IPS-20b (cell line): ENCODE data around the gene SC5D.

Source experiments
- H3K27ac ChIP-seq: one replicate; pipeline ENCODE4 v1.5.1; 2013; ENCODE audit warnings: low read length
- H3K27me3 ChIP-seq: 2 replicates; pipeline ENCODE4 v1.6.1; 2013; ENCODE audit warnings: mild to moderate bottlenecking, low read length, inconsistent platforms; ENCODE audit not compliant: insufficient read depth
- H3K36me3 ChIP-seq: 2 replicates; pipeline ENCODE4 v1.6.1; 2013; ENCODE audit warnings: low read depth, mild to moderate bottlenecking, inconsistent platforms, low read length, moderate library complexity; ENCODE audit not compliant: insufficient read depth
- H3K4me1 ChIP-seq: 2 replicates; pipeline ENCODE4 v1.6.1; 2013; ENCODE audit warnings: mild to moderate bottlenecking, control low read depth, inconsistent platforms, low read length, moderate library complexity; ENCODE audit not compliant: insufficient read depth
- H3K4me3 ChIP-seq: 2 replicates; pipeline ENCODE4 v1.5.1; 2013; ENCODE audit warnings: mild to moderate bottlenecking, low read length, inconsistent platforms
- H3K9ac ChIP-seq: 2 replicates; pipeline ENCODE4 v1.6.1; 2013; ENCODE audit warnings: low read depth, mild to moderate bottlenecking, inconsistent platforms, low read length, moderate library complexity
- H3K9me3 ChIP-seq: 2 replicates; pipeline ENCODE4 v1.6.1; 2013; ENCODE audit warnings: mild to moderate bottlenecking, low read depth, low read length, inconsistent platforms; ENCODE audit not compliant: insufficient read depth

Gene SC5D

GRCh38 chr11:121334973-121335710, 42.6 kb downstream of the SC5D start:
- H3K9me3 ChIP-seq = no peaks in the 10 kb centered on the region
- no peak overlapping the region for H3K27ac ChIP-seq
- no peak overlapping the region for H3K9ac ChIP-seq
- no peaks in the 10 kb centered on the region; the same call in 1 of the 2 replicates for H3K27me3 ChIP-seq
- no peaks in the 10 kb centered on the region for H3K4me1 ChIP-seq
- no peak overlapping the region for H3K4me3 ChIP-seq
- no peaks in the 10 kb centered on the region for H3K36me3 ChIP-seq

GRCh38 chr11:121336279-121336937, 43.8 kb downstream of the SC5D start:
- Histone ChIP-seq H3K4me3 (no peak overlapping the region), H3K27me3 (no peaks in the 10 kb centered on the region; the same call in 1 of the 2 replicates), H3K27ac (no peak overlapping the region), H3K4me1 (no peaks in the 10 kb centered on the region), H3K9me3 (no peaks in the 10 kb centered on the region), H3K9ac (no peak overlapping the region), H3K36me3 (no peaks in the 10 kb centered on the region)

- no peak overlapping the region for H3K4me3 ChIP-seq
- H3K27ac ChIP-seq = no peak overlapping the region
- H3K27me3 ChIP-seq = no peaks in the 10 kb centered on the region; the same call in 1 of the 2 replicates
- no peaks in the 10 kb centered on the region for H3K36me3 ChIP-seq
- H3K4me1 ChIP-seq = no peaks in the 10 kb centered on the region
- no peak overlapping the region for H3K9ac ChIP-seq
- no peaks in the 10 kb centered on the region for H3K9me3 ChIP-seq
These were observed 44.5 kb downstream of the SC5D start for GRCh38 chr11:121337078-121337477.

- Histone ChIP-seq H3K9ac (no peak overlapping the region), H3K27ac (no peak overlapping the region), H3K27me3 (no peaks in the 10 kb centered on the region; the same call in 1 of the 2 replicates)
These were observed 45.2 kb downstream of the SC5D start for GRCh38 chr11:121337740-121338272.

GRCh38 chr11:121338536-121338935, 46.0 kb downstream of the SC5D start:
- no peaks in the 10 kb centered on the region for H3K4me1 ChIP-seq
- no peaks in the 10 kb centered on the region for H3K36me3 ChIP-seq
- no peaks in the 10 kb centered on the region; the same call in 1 of the 2 replicates for H3K27me3 ChIP-seq
- H3K9me3 ChIP-seq = no peaks in the 10 kb centered on the region
- no peak overlapping the region for H3K9ac ChIP-seq
- no peak overlapping the region for H3K27ac ChIP-seq
- H3K4me3 ChIP-seq = no peak overlapping the region

More at GRCh38 chr11:121337740-121338272, 45.2 kb downstream of the SC5D start:
- no peaks in the 10 kb centered on the region for H3K36me3 ChIP-seq
- no peak overlapping the region for H3K4me3 ChIP-seq
- H3K9me3 ChIP-seq = no peaks in the 10 kb centered on the region
- no peaks in the 10 kb centered on the region for H3K4me1 ChIP-seq

GRCh38 chr11:121340032-121340580, 47.5 kb downstream of the SC5D start:
- Histone ChIP-seq H3K4me1 (no peaks in the 10 kb centered on the region), H3K9me3 (no peaks in the 10 kb centered on the region), H3K36me3 (no peaks in the 10 kb centered on the region), H3K27me3 (no peaks in the 10 kb centered on the region; the same call in 1 of the 2 replicates), H3K9ac (no peak overlapping the region), H3K27ac (no peak overlapping the region), H3K4me3 (no peak overlapping the region)

- Histone ChIP-seq H3K9ac (no peak overlapping the region), H3K36me3 (no peaks in the 10 kb centered on the region), H3K4me3 (no peak overlapping the region), H3K27me3 (no peaks in the 10 kb centered on the region; the same call in 1 of the 2 replicates), H3K27ac (no peak overlapping the region), H3K9me3 (no peaks in the 10 kb centered on the region), H3K4me1 (no peaks in the 10 kb centered on the region)
These were observed 49.0 kb downstream of the SC5D start for GRCh38 chr11:121341609-121342008.

GRCh38 chr11:121344824-121345223, 52.3 kb downstream of the SC5D start:
- Histone ChIP-seq H3K9me3 (no peaks in the 10 kb centered on the region), H3K36me3 (no peaks in the 10 kb centered on the region), H3K27ac (no peak overlapping the region), H3K4me3 (no peak overlapping the region), H3K27me3 (no peaks in the 10 kb centered on the region), H3K4me1 (no peaks in the 10 kb centered on the region), H3K9ac (no peak overlapping the region)

GRCh38 chr11:121347094-121347493, 54.5 kb downstream of the SC5D start:
- H3K27me3 ChIP-seq = no peaks in the 10 kb centered on the region
- no peaks in the 10 kb centered on the region for H3K4me1 ChIP-seq
- H3K9ac ChIP-seq = no peak overlapping the region
- no peaks in the 10 kb centered on the region for H3K36me3 ChIP-seq
- no peak overlapping the region for H3K27ac ChIP-seq
- no peaks in the 10 kb centered on the region for H3K9me3 ChIP-seq
- H3K4me3 ChIP-seq = no peak overlapping the region

- no peak overlapping the region for H3K9ac ChIP-seq
- no peaks in the 10 kb centered on the region for H3K27me3 ChIP-seq
- H3K36me3 ChIP-seq = no peaks in the 10 kb centered on the region
These were observed 55.2 kb downstream of the SC5D start for GRCh38 chr11:121347813-121348212.

GRCh38 chr11:121348220-121348875, 55.8 kb downstream of the SC5D start:
- H3K36me3 ChIP-seq = no peaks in the 10 kb centered on the region
- no peaks in the 10 kb centered on the region for H3K9me3 ChIP-seq
- H3K4me3 ChIP-seq = no peak overlapping the region
- H3K9ac ChIP-seq = no peak overlapping the region
- no peaks in the 10 kb centered on the region for H3K27me3 ChIP-seq
- 0 out of 2 replicates have a peak, but pooled peaks cover 2% of the 10 kb centered on the region for H3K4me1 ChIP-seq
- no peak overlapping the region for H3K27ac ChIP-seq

More at GRCh38 chr11:121347813-121348212, 55.2 kb downstream of the SC5D start:
- Histone ChIP-seq H3K4me1 (0 out of 2 replicates have a peak, but pooled peaks cover 1% of the 10 kb centered on the region), H3K27ac (no peak overlapping the region), H3K9me3 (no peaks in the 10 kb centered on the region), H3K4me3 (no peak overlapping the region)
